GM12891 (cell line): ENCODE measurements around the gene ABT1.

Source experiments
- PAX5 ChIP-seq: IDR thresholded peaks from 2 replicates; pipeline ENCODE4 v1.6.1; 2011; ENCODE audit warnings: low read length, moderate library complexity, mild to moderate bottlenecking; ENCODE audit not compliant: insufficient read depth, severe bottlenecking
- POLR2A ChIP-seq: IDR thresholded peaks from 2 replicates; pipeline ENCODE4 v1.6.1; 2011; ENCODE audit warnings: low read depth, low read length, control low read depth
- POLR2AphosphoS5 ChIP-seq: IDR thresholded peaks from 2 replicates; pipeline ENCODE4 v1.6.1; 2011; ENCODE audit warnings: low read depth, low read length, control low read depth
- POU2F2 ChIP-seq: IDR thresholded peaks from 2 replicates; pipeline ENCODE4 v1.6.1; 2011; ENCODE audit warnings: low read depth, mild to moderate bottlenecking, control low read depth, low read length, moderate library complexity
- SPI1 ChIP-seq: IDR thresholded peaks from 2 replicates; pipeline ENCODE4 v1.6.1; 2011; ENCODE audit warnings: low read depth, low read length, control low read depth
- TAF1 ChIP-seq: IDR thresholded peaks from 2 replicates; pipeline ENCODE4 v1.6.1; 2011; ENCODE audit warnings: low read depth, low read length, control low read depth

DNA sequence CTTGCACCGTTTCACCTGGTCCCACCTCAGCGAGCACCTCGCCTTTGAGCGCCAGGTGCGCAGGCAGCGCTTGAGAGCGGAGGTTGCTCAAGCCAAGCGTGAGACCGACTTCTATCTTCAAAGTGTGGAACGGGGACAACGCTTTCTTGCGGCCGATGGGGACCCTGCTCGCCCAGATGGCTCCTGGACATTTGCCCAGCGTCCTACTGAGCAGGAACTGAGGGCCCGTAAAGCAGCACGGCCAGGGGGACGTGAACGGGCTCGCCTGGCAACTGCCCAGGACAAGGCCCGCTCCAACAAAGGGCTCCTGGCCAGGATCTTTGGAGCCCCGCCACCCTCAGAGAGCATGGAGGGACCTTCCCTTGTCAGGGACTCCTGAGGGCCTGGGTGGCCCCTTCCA, 1.5 kb downstream of the ABT1 start:
- TF ChIP-seq POLR2A (no peak), POLR2AphosphoS5 (no peak), TAF1 (no peak), POU2F2 (no peak), PAX5 (no peak), SPI1 (no peak)
